CD4-positive, alpha-beta T cell (primary cell): Measurements from ENCODE around the gene DIP2C. TPM values are rescaled to one million over a fixed set of nuclear protein-coding genes. Genes with fewer than 3 reads are reported as not detected.

Experiments used
- ATAC-seq: fragments of 200-7000 bp; cut with Tn5 transposase; one replicate; pipeline ENCODE4 v1.10.0; 2022; ENCODE audit warnings: mild to moderate bottlenecking; ENCODE audit not compliant: poor library complexity
- CTCF ChIA-PET: fragments of 350-600 bp; sonication (Branson Sonifier 250); formaldehyde crosslinking; loops from one replicate; lab custom pipeline; 2021; ENCODE audit warnings: antibody characterized with exemption, inconsistent platforms; lab: Charles Lee
- POLR2A ChIA-PET: fragments of 350-600 bp; sonication (Branson Sonifier 250); formaldehyde crosslinking; loops from one replicate; lab custom pipeline; 2021; ENCODE audit warnings: antibody characterized with exemption, inconsistent platforms; lab: Charles Lee
- DNase-seq, 14 experiments: peaks; one replicate each; pipeline ENCODE4 v3.0.0-alpha.2; 2013 to 2020; ENCODE audit warnings: mixed read lengths in 2 of 14
- H3K27ac ChIP-seq, 2 donors: one replicate each; pipeline versions ENCODE4 v1.5.1 to v1.7.0; 2013; ENCODE audit warnings: low read length in 2 of 2, low read depth in 1 of 2, mild to moderate bottlenecking in 1 of 2
- H3K27me3 ChIP-seq, 2 experiments: 1 replicate in 1 of 2; 2 replicates in 1 of 2; pipeline versions ENCODE4 v1.6.1 to v1.7.0; 2013; ENCODE audit warnings: low read length in 2 of 2, control low read depth in 1 of 2, mild to moderate bottlenecking in 1 of 2, moderate library complexity in 1 of 2; ENCODE audit not compliant: insufficient read depth in 2 of 2, control insufficient read depth in 1 of 2
- H3K36me3 ChIP-seq: one replicate; pipeline ENCODE4 v1.6.1; 2013; ENCODE audit warnings: low read length, control low read depth; ENCODE audit not compliant: insufficient read depth
- H3K4me1 ChIP-seq: one replicate; pipeline ENCODE4 v1.6.1; 2013; ENCODE audit warnings: low read length, control low read depth; ENCODE audit not compliant: insufficient read depth
- H3K4me3 ChIP-seq: one replicate; pipeline ENCODE4 v1.5.1; 2013; ENCODE audit warnings: mild to moderate bottlenecking, low read length, moderate library complexity
- H3K9me3 ChIP-seq, 2 experiments: 1 replicate in 1 of 2; 2 replicates in 1 of 2; pipeline versions ENCODE4 v1.6.1 to v1.7.0; 2013; ENCODE audit warnings: low read length in 2 of 2, mild to moderate bottlenecking in 2 of 2, control low read depth in 1 of 2, moderate library complexity in 1 of 2; ENCODE audit not compliant: control insufficient read depth in 1 of 2, insufficient read depth in 1 of 2
- H3K27ac Mint-ChIP-seq: one replicate; pipeline ENCODE4 v1.8.0; 2020; ENCODE audit warnings: mixed read lengths
- H3K27me3 Mint-ChIP-seq: one replicate; pipeline ENCODE4 v1.8.0; 2021; ENCODE audit warnings: mixed read lengths
- H3K36me3 Mint-ChIP-seq: one replicate; pipeline ENCODE4 v1.8.0; 2021; ENCODE audit warnings: low read depth, mixed read lengths
- H3K4me1 Mint-ChIP-seq: one replicate; pipeline ENCODE4 v1.8.0; 2021; ENCODE audit warnings: low read depth, mixed read lengths
- H3K4me3 Mint-ChIP-seq: one replicate; pipeline ENCODE4 v1.8.0; 2020; ENCODE audit warnings: mild to moderate bottlenecking, mixed read lengths
- H3K9me3 Mint-ChIP-seq: one replicate; pipeline ENCODE4 v1.8.0; 2020; ENCODE audit warnings: mixed read lengths
- intact Hi-C, 2 experiments: fragments of 100-400 bp; cut with DNase I in 1 of 2; cut with micrococcal nuclease in 1 of 2; formaldehyde crosslinking; loops; one replicate each; pipeline versions ENCODE4 v1.15.1 to v1.9.0; 2023 to 2025; cut with DNase I, micrococcal nuclease
- total RNA-seq, 174 experiments: library from RNA in 2 of 174; stranded (reverse) in 2 of 174; gene quantifications; one replicate each; pipeline ENCODE4 v1.2.3 and lab custom pipeline; 2021 to 2026
- TF ChIP-seq, protein P1 (sequence below): fragments of 200-600 bp; IDR thresholded peaks from one replicate; pipeline ENCODE4 v1.8.0; 2022; ENCODE audit warnings: antibody characterized with exemption, mild to moderate bottlenecking

DIP2C gene
- total RNA-seq, 2 experiments from 2014 or later, result 4.1 TPM

DNA sequence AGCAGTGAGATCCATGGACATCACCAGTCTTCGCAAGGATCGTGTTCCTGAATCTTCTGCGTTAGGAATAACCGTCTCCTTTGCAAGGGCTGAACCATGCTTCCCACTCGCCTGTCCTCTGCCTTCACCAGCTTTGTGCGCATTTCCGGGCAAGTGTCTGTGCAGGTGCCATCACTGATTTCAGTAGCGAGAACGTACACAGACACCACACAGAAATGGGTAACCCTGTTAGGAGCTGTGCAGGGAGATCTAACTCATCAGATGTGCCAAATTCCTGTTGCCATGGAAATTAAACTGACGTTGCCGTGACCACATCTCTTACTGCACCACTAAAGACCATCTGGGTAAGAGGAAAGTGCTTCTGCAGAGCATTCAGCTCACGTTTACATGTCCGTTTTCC is 146.3 kb downstream of the DIP2C start:
- Mint-ChIP-seq H3K36me3 (no peaks in the 10 kb centered on the region), H3K27me3 (peaks cover 67% of the 10 kb centered on the region), H3K4me1 (peaks cover 20% of the 10 kb centered on the region), H3K9me3 (no peaks in the 10 kb centered on the region), H3K4me3 (no peak overlapping the region), H3K27ac (no peak overlapping the region)
- Histone ChIP-seq H3K27me3 (peaks cover 8 to 16% of the 10 kb centered on the region in 2 experiments), H3K36me3 (no peaks in the 10 kb centered on the region), H3K4me1 (no peaks in the 10 kb centered on the region), H3K27ac (no peak overlapping the region), H3K4me3 (no peak overlapping the region), H3K9me3 (no peaks in the 10 kb centered on the region)
- ATAC-seq (no peak), DNase-seq (no peak)
- intact Hi-C loops, result no loop called here
- TF ChIP-seq, protein P1, sequence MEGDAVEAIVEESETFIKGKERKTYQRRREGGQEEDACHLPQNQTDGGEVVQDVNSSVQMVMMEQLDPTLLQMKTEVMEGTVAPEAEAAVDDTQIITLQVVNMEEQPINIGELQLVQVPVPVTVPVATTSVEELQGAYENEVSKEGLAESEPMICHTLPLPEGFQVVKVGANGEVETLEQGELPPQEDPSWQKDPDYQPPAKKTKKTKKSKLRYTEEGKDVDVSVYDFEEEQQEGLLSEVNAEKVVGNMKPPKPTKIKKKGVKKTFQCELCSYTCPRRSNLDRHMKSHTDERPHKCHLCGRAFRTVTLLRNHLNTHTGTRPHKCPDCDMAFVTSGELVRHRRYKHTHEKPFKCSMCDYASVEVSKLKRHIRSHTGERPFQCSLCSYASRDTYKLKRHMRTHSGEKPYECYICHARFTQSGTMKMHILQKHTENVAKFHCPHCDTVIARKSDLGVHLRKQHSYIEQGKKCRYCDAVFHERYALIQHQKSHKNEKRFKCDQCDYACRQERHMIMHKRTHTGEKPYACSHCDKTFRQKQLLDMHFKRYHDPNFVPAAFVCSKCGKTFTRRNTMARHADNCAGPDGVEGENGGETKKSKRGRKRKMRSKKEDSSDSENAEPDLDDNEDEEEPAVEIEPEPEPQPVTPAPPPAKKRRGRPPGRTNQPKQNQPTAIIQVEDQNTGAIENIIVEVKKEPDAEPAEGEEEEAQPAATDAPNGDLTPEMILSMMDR, result no peak
- CTCF ChIA-PET, result no interaction called here
- POLR2A ChIA-PET, result no interaction called here

DNA sequence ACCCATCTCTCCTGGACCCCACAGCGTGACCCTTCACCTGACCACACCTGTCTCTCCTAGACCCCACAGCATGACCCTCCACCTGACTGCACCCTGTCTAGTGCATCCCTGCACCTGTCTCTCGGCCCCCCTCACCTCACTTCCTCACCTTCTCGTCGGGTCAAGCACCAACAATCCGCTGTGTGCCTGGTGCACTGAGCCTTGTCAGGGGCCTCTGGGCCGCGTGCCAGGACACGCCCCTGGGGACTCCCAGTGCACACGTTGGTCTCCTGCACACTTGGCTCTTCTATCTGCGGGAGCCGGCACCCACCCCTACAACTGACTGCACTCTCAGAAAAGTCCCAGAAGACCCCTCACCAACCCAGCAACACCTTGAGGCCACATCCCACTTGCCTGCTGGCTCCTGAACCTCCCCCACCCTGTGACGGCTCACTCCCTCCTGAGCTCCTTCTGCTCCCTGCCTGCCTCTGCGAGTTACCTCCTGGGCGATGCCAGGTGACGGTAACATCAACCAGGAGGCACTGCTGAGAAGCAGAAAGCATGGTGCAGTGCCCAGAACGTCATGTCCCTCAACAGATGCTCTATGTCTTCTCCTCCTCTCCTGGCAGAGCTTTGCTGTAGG is 147.6 kb downstream of the DIP2C start:
- H3K27ac ChIP-seq, result no peak overlapping the region
- TF ChIP-seq, protein P1, result no peak
- no peak for ATAC-seq
- H3K4me1 Mint-ChIP-seq, result peaks cover 20% of the 10 kb centered on the region
- no peak overlapping the region for H3K4me3 ChIP-seq
- peaks cover 6 to 16% of the 10 kb centered on the region in 2 experiments for H3K27me3 ChIP-seq
- no peaks in the 10 kb centered on the region for H3K36me3 Mint-ChIP-seq
- H3K27me3 Mint-ChIP-seq, result peaks cover 69% of the 10 kb centered on the region
- intact Hi-C loops, result no loop called here
- H3K9me3 ChIP-seq, result no peaks in the 10 kb centered on the region
- no peaks in the 10 kb centered on the region for H3K9me3 Mint-ChIP-seq
- H3K4me3 Mint-ChIP-seq, result no peak overlapping the region
- no peaks in the 10 kb centered on the region for H3K36me3 ChIP-seq
- H3K27ac Mint-ChIP-seq, result no peak overlapping the region
- CTCF ChIA-PET, result no interaction called here
- no peaks in the 10 kb centered on the region for H3K4me1 ChIP-seq
- no peak for DNase-seq
- POLR2A ChIA-PET, result no interaction called here

DNA sequence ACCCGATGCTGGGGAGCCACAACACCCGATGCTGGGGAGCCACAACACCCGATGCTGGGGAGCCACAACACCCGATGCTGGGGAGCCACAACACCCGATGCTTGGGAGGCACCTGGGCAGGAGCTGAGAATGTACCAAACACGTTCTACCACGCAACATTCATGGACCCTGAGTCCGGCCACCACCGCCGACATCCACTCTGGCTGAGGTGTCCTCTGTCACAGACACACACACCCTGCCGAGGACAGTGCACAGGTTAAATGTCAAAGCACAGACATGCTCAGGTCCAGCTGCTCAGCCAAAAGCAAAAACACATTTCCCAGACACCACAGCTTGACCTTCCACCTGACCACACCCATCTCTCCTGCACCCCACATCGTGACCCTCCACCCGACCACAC is 148.4 kb downstream of the DIP2C start:
- TF ChIP-seq, protein P1, result no peak
- Histone ChIP-seq H3K4me3 (no peak overlapping the region), H3K27me3 (peaks cover 6 to 16% of the 10 kb centered on the region in 2 experiments), H3K4me1 (no peaks in the 10 kb centered on the region), H3K9me3 (no peaks in the 10 kb centered on the region), H3K27ac (no peak overlapping the region), H3K36me3 (no peaks in the 10 kb centered on the region)
- no peaks in the 10 kb centered on the region for H3K36me3 Mint-ChIP-seq
- DNase-seq, result no peak
- CTCF ChIA-PET, result no interaction called here
- no peak overlapping the region for H3K27ac Mint-ChIP-seq
- peaks cover 68% of the 10 kb centered on the region for H3K27me3 Mint-ChIP-seq
- no peaks in the 10 kb centered on the region for H3K9me3 Mint-ChIP-seq
- intact Hi-C loops, result no loop called here
- no peak overlapping the region for H3K4me3 Mint-ChIP-seq
- H3K4me1 Mint-ChIP-seq, result peaks cover 20% of the 10 kb centered on the region
- POLR2A ChIA-PET, result no interaction called here
- ATAC-seq, result no peak
